GM18873 (cell line): ENCODE results near the gene CACNA2D4.
"Not testable (repeated sequence)": the region's sequence is repeated elsewhere in the genome, so short reads cannot be mapped to it uniquely, and the experiment has no call there.

ENCODE experiments used
- ATAC-seq: cut with Tn5 transposase; IDR thresholded peaks from one replicate; pipeline ENCODE4 v1.9.1; 2021; ENCODE audit warnings: mild to moderate bottlenecking, moderate library complexity, moderate number of reproducible peaks; ENCODE audit not compliant: unreplicated experiment, low FRiP score

CACNA2D4 gene, protein sequence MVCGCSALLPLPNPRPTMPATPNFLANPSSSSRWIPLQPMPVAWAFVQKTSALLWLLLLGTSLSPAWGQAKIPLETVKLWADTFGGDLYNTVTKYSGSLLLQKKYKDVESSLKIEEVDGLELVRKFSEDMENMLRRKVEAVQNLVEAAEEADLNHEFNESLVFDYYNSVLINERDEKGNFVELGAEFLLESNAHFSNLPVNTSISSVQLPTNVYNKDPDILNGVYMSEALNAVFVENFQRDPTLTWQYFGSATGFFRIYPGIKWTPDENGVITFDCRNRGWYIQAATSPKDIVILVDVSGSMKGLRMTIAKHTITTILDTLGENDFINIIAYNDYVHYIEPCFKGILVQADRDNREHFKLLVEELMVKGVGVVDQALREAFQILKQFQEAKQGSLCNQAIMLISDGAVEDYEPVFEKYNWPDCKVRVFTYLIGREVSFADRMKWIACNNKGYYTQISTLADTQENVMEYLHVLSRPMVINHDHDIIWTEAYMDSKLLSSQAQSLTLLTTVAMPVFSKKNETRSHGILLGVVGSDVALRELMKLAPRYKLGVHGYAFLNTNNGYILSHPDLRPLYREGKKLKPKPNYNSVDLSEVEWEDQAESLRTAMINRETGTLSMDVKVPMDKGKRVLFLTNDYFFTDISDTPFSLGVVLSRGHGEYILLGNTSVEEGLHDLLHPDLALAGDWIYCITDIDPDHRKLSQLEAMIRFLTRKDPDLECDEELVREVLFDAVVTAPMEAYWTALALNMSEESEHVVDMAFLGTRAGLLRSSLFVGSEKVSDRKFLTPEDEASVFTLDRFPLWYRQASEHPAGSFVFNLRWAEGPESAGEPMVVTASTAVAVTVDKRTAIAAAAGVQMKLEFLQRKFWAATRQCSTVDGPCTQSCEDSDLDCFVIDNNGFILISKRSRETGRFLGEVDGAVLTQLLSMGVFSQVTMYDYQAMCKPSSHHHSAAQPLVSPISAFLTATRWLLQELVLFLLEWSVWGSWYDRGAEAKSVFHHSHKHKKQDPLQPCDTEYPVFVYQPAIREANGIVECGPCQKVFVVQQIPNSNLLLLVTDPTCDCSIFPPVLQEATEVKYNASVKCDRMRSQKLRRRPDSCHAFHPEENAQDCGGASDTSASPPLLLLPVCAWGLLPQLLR

DNA sequence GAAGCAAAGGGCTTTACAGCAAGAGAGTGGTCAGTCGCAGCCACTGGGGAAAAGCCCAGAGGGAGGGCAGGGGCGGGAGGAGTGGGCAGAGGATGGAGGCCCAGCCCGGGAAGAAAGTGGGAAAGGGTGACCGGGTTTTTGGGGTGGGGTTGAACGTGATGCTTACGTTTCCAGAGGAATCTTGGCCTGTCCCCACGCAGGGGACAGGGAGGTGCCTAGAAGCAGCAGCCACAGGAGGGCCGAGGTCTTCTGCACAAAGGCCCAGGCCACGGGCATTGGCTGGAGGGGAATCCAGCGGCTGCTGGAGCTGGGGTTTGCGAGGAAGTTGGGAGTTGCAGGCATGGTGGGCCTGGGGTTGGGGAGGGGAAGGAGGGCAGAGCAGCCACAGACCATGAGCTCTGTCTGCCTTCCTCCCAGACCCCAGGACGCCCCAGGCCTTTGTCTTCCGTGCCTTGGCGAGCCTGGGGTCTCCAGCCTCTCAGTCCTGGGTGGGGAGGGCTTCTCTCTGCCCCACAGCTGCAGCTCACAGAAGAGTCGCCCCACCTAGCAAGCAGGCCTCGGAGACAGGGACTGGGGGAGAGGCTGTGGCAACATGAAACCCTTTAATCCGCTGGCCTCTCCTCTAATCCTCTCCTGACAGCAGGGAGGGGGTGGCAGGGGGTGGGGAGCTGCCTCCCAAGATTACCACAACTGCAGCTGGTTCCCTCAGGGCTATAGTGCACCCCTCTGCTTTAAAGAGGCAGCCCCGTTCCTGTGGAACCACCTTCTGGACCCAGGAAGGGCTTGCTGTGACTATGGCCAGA is at the start of gene CACNA2D4:
Gene CACNA2D4, minus strand, starts transcription at position 572 of the 803 bp plus-strand sequence. Its CDS starts 179 bp downstream, at position 393.
- ATAC-seq, result no peak

DNA sequence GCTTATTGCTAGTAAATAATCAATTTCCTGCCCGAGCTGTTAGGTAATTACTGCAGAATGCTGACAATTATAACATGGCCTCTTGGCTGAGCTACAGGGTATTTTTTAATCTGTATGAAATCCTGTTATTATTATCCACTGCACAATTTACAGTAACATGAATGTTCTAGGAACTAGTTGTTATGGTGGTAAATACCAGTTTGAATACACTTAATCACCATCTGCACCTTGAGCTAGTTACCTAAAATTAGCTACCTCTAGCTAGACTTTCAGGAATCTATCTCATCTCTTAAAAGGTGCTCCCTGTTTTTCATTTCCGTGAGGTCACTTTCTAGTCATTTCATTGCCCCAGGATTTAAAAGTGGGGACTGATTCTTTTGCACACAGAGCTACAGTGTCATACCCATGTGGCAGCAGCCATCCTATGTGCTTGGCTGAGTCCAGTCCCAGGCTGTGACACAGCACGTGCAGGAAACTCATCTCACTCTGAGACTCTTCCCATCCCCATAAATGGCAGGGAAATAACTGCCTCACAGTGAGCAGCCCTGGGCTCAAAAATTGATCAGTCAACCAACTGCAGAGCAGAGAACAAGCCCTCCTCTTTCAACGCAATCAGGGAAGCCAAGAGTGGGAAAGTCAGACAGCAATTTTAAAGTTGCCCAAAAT is 48.2 kb upstream of the CACNA2D4 start:
- ATAC-seq, result no peak

DNA sequence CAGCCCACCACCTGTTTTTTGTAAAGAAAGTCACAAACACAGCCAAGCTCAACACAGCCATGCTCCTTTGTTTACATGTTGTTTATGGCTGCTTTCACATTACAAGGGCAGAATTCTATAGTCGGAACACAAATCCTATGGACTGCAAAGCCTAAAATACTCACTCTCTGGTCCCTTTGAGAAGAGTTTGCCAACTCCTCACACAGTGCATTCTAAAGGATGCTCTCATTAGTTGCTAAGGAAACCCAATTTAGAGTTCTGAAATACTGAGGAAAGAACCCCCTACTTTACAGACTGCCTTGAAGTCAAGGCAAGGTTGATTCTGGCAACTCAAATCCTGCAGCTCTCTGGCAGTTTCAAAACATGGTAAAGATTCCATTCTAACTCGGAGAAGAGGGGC is 47.5 kb upstream of the CACNA2D4 start:
- ATAC-seq, result no peak

DNA sequence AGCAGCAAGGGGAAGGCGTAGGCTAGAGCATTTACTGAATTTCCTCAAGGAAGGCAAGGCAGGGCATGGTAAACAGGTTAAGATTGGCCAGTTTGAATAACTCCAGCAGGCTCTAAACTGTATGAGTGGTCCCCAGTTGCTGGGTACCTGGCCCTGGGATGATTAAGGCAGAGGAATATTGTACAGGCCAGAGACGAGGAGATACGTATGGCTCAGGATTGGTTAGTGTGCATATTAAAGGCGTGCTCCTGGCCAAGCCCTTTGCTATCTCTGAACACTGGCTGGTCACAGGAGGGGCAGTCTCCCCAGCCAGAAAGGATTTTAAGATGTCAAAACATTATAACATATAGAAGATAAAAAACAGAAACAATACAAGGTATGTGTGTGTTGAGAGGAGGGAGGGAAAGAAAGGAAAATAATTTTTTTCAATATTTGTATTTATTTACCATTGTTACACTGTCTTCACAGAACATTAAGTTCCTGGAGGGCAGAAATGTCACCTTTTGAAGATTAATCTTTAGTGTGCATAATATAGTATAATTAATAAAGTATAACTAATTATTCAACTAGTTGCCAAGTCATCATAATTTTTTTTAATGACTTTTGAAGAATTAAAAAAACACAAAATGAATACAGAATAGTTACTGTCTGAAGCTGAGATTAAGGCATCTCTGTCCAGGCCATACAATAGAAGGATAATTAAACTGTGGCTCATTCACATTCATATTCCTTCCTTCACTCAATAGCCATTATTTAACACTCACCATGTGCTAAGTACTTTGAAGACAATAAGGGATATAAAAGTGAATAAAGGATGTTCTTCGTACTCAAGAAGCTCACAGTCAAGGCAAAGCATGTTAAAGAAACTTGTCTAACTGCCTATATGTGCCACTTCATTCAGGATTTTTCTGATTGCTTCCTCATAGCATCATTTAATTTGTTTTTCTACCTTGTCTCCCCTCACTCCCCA is 43.9 kb upstream of the CACNA2D4 start:
- no peak for ATAC-seq

DNA sequence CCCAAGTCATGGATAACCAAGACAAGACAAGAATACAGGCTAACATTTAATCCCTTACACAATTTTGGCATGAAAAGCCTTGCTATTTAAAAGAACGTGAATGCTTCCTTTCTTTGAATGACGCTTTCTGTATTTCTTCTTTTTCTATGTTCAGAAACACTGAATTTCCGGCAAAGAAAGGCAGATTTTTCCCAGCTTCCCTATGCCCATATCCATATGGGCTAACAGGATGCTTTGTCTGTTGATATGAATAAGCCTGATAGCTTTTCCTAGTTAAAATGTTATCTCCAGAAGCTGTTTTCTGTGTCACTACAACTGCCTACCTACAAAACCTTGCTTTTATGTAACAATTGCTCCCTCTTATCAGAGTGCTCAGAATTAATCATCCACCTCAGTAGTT is 38.3 kb upstream of the CACNA2D4 start:
- no peak for ATAC-seq

DNA sequence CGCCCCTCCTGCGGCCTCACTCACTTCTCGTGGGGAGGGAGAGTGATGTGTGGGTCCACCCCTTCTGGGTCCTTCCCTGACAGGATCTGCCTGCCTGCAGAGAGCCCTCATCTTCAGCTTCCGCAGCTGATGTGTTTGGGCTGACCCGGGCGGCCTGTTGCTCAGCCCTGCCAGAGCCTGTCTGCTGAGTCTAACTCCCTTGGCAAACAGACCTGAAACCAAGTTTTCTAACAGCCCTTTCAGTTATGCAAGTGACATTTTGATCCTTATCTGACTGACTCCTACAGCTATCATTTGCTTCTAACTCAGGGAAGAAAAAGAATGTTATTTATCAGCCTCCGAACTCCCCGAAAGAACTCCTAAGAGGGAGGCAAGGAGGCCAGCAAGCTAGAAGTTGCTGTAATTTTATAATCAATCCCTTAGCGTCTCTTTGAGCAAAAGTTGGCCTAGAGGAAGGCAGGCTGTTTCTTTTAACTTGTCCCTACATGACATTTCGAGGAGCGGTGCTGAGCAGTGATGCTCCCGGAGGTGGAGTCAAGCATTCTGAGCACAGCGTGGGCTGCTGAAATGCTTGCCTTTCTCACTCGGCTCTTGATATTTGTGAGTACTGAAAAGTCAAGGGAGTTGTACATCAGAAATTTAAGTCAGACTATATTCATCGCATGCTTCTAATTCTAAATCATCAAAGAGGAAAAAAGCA is 31.5 kb upstream of the CACNA2D4 start:
- no peak for ATAC-seq

DNA sequence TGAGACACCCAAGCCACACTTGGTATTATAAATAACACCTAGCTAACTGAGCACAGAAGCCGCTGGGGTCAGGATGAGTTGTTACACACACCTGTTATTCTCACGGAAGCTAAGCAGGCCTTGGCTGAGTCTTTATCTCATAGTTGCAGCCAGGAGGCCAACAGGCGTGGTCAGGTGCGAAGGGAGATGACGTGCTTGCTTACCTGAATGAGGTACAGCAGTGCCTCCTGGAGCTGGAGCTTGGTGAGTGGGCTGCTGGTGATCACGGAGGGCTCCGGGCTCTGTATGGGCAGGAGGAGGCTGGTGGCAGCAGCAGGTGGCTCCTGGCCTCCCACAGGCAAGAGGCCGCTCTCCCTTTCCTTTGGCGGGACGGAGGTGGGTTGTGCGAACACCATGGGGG is 30.4 kb upstream of the CACNA2D4 start:
- no peak for ATAC-seq

DNA sequence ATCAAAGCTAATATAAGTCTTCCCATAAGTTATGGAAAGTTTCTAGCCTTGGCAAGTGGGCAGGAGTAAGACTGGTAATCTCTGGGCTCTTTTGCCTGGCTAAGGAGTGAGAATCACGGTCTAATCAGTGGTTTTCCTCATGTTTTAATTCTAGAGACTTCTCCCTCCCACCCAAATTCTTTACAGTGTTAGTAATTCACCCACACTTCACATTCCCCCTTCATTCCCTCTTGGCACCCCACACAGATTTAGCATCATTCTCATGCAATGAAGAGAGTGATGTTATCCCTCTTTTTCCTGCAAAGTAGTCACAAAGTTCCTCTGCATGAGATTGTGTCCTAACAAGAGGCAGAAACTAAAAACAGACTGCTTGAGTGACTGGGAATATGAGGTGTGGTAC is 28.6 kb upstream of the CACNA2D4 start:
- no peak for ATAC-seq

DNA sequence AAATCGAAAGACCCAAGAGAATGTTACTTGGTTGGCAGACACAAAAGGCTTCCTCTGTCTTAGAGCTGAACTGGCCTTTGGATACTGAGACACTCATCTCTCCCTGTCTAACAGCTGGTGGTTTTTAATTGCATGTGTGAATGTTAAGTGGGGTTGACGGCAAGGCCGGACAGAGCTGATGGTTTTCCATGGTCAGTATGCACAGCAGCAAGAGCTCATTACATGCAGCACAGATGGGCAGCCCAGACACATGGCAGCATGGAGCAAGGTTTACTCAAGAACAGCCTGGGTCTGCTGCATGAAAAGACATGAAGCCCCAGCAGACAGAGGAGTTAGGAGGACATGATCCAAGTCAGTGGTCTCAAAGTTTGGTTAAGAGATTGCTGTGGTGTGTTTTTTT is 27.8 kb upstream of the CACNA2D4 start:
- no peak for ATAC-seq

DNA sequence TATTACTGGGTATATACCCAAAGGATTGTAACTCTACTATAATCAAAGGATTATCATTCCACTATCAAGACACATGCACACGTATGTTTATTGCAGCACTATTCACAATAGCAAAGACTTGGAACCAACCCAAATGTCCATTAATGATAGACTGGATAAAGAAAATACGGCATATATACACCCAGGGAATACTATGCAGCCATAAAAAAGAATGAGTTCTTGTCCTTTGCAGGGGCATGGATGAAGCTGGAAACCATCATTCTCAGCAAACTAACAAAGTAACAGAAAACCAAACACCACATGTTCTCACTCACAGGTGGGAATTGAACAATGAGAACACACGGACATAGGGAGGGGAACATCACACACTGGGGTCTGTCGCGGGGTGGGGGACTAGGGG is 27.1 kb upstream of the CACNA2D4 start:
- ATAC-seq, result not testable (repeated sequence)

DNA sequence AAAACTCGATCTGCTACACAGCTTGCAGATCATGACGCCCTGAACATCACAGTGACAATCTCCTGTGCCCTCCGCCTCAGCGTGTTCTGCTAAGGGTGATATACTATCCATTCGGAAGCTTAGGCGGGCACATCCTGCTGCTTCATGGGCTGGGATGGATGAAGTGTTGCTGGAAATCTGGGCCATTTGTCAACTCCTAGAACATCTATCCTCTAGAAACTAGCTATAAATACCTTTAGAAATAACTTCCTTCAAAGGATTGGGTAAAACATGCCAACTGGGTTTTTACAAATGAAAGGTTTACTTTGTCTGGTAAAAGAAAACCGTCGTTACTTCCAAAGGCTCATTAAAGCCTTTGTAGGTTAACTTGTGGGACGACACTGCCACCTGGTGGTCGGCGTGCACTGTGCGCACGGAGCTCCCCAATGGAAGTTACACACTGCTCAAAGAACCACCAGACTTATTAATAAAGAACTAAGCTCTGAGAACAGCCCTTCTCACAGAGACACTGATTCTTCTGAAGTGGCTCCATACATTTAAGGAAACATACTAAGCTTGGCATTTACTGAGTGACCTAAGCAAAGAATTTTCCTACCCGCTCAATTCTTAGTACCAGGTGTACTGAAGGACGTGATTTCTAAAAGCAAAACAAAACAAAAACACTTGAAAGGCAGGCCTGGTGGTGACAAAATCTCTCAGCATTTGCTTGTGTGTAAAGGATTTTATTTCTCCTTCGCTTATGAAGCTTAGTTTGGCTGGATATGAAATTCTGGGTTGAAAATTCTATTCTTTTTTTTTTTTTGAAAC is 21.6 kb upstream of the CACNA2D4 start:
- no peak for ATAC-seq

DNA sequence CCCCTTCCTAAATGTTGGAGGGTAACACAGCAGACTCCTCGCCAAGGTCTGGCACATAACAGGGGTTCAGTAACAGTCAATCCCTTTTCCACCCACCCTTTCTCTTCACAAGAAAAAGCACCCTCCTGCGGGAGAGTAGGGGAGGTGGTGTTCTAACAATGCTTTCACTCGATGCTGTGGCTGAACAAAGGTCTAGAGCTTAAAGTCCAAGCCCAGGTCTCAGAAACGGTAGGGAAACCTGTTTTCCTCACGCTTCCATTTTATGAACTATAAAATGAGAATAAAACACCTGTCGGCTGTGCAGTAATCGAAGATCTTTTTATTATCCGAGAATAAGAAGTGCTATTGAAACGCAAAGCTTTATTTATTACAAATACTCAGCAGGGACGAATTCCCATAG is 20.9 kb upstream of the CACNA2D4 start:
- ATAC-seq, result no peak

DNA sequence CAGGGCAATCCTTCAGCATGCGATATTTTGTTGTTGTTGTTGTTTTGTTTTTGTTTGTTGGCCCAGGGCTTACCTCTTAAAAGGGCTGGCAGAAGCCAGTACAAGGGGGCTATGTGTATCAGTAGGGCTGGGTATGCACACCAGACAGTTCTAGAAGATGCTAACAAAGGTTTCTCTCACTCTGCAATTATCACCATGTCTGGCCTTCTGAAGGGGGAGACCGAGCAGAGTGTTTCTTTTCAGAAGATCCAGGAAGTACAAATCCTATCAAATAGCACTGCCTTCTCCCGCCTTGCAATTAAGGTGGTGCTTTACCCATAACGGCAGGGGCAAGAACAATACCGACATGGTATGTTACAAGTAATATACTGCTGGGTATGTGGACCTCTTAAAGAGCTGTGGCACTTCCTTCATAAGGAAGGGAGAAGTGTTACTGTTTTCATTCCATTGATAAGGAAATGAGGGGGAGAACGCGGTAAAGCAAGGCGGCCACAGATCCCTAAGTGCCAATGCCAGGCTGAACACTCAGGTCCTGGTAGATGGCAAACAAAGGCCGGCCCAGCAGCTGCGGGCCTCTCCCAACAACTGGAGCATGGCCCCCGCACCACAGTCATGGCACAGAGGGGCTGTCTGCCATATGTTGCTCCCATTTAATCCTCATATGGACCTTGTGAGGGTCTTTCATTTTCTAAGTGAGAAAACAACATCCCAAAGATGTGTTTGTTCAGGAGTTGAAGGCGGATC is 19.2 kb upstream of the CACNA2D4 start:
- no peak for ATAC-seq

DNA sequence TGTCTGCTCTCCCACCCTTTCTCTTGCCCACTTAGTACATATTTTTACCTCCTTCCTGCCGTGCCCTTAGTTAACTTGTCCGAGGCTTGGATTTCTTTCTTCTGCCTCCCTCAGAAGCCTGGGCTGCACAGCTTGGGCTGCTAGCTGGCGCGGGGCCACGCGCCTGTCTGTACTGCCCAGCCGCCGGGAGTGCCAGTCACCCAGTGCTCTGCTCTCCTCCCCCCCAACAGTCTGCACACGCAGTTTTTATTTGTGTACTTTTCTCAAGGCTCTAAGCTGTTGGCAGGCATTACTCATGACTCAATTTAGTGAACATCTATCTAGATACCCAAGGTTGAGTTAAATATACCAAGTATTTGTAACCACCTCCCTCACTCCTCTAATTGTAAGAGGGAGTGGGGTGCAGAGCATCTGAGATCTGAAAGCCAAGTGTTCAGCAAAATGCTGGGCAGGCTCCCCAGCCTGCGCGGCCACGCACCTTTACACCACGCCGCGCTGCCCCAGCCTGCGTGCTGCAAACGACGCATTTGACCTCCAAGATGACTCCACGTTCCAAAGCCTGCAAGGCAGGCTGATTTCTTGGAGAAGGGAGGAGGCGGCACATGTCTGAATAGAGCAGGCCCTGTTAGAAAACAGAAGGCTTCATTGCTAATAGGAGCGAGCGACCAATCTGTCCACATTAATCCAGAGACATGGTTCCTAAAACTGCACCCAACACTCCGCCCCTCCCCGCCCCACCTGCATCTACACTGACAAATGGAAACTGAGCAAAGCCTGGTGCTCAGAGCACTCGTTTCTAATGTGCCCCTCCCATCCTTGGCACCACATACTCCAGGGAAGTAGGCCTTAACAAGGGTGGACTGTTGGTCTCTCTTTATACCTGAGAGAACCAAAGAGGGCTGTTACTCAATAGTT is 18.2 kb upstream of the CACNA2D4 start:
- no peak for ATAC-seq

DNA sequence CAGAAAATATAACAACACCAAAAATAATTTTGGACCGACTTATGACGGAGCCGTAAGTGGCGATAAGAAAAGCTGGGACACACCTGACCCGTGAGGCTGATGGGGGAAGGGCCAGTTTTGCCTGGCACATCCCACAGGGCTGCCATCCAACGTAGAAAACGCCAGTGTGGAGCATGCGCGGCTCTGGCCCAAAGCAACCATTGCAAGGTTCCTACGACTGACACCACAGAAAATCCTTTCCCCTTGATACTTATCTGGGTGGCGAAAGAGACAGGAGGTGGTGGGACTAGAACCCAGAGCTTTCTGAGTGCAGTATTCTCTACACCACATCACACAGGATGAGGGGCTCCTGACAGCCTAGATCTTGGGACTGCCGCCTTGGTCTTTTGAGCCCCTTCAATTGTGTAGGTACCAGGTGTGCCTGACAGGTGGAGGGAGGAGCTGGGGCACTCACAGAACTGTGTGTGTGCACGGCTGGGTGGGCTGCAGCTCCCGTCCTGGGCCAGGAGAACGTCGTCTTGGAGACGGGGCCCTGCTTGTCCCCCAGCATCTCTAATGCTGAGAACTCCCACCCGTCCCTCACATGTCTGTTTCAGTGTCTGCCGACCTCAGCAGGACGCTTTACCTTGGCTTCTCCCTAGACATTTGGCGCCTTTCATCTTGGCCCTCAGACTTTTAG is 17.4 kb upstream of the CACNA2D4 start:
- ATAC-seq, result no peak
